ENCODE measurements around the gene MIDN.

The MIDN gene

DNA sequence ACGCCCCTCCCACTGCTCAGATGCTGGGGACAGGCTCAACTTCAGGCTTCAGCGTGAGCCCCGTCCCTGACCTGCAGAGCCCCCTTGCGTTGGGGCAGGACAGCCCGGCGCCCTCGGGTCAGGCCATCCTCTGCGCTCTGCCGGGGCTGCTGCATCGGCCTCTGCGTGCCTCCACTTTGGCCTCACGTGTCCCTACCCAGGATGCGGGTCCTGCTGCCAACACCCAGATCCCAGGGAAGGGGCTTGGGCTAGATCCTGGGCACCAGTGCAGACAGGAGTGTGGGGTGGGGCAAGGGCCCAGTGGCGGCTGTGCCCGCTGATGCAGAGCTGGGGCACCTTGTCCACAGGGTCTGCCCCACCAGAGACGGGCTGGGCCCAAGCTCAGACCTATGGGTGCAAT is 23.5 kb upstream of the MIDN start:
- no peak for TF ChIP-seq POLR2A (IDR thresholded peaks at IDR 0.05; ENCODE audit: low read depth, low read length)
- FAIRE-seq = no peak
- DNase-seq (ENCODE audit: insufficient read length, low spot score) = no peak

DNA sequence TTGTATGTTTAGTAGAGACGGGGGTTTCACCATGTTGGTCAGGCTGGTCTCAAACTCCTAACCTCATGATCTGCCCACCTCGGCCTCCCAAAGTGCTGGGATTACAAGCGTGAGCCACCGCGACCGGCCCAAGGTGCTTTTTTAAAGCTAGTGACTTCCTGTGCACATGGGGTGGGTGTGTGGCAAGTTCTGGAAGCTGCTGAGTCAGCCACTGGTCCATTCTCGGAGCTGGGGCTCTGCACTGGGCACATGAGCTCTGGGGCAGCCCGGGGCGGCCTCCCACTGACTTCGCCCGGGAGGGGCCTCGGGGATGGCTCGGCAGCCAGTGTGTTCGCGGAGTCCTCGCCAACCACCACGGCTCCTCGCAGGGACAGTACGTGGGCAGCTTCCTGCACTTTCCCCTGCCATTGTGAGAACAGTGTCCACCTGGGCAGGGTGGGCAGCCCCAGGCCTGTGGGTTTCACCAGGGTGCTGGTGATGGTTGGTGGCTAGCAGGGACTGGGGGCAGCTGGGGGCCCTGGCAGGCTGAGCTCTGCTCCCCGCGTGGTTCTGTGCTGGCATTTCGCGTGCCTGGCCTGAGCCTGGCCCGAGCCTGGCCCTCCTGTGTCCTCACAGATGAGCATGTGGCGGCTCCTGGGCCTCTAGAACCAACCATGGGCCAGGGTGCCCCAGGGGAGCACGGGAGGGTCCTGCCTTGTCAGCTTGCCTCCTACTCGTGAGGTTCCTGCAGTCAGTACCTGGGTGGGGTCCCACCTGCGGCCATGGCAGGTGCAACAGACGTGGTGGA is 22.8 kb upstream of the MIDN start:
- no peak for TF ChIP-seq POLR2A (IDR thresholded peaks at IDR 0.05; ENCODE audit: low read depth, low read length)
- DNase-seq (ENCODE audit: insufficient read length, low spot score) (no peak), FAIRE-seq (no peak)

DNA sequence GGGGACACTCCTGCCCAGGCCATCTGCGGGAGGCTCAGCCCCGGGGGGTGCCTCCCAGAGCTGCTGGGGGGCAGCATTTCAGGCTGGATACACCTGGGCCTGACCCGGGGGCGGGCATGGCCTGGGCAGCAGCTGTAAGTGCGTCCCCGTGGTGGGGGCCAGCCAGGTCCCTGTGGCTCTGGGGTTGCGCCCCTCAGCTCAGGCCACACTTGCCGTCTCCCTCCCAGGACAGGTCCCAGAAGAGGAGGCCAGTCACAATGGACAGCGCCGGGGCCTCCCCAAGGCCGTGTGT is 22.2 kb upstream of the MIDN start:
- FAIRE-seq = no peak
- no peak for TF ChIP-seq POLR2A (IDR thresholded peaks at IDR 0.05; ENCODE audit: low read depth, low read length)
- no peak for DNase-seq (ENCODE audit: insufficient read length, low spot score)

DNA sequence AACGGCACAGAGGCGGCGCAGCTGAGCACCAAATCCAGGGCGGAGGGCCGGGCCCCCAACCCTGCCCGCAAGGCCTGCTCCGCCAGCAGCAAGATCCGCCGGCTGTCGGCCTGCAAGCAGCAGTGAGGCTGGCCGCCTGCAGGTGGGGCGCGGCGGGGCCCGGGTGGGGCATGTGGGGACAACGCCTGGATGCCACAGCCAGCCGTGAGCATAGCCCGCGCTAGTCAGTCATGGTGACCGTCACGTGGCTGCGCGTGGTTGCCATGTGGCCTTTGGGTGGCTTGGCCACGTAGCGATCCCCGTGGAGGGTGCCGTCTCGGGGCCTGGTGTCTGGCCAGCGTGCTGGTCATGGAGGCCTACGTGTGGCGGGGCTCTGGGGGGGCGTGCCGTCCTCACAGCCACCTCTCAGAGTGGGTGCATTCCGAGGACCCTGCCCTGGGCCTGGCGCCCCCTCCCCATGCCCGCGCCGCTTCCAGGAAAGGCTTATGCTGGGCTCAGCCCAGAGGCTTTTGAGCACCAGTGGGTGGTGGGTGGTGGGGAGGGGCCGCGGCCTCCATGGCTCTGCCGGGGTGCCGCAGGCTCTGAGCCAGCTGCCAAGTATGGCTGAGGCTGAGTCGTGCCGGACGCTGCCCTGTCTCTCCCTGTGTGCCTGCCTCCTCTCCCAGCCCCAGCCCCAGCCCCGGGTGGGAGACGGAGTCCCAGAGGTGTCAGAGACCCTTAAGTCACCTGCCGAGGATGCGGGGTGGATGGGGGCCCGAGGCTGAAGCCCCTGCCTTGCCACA is 21.7 kb upstream of the MIDN start:
- TF ChIP-seq POLR2A (IDR thresholded peaks at IDR 0.05; ENCODE audit: low read depth, low read length) = no peak
- FAIRE-seq (no peak), DNase-seq (ENCODE audit: insufficient read length, low spot score) (no peak)

DNA sequence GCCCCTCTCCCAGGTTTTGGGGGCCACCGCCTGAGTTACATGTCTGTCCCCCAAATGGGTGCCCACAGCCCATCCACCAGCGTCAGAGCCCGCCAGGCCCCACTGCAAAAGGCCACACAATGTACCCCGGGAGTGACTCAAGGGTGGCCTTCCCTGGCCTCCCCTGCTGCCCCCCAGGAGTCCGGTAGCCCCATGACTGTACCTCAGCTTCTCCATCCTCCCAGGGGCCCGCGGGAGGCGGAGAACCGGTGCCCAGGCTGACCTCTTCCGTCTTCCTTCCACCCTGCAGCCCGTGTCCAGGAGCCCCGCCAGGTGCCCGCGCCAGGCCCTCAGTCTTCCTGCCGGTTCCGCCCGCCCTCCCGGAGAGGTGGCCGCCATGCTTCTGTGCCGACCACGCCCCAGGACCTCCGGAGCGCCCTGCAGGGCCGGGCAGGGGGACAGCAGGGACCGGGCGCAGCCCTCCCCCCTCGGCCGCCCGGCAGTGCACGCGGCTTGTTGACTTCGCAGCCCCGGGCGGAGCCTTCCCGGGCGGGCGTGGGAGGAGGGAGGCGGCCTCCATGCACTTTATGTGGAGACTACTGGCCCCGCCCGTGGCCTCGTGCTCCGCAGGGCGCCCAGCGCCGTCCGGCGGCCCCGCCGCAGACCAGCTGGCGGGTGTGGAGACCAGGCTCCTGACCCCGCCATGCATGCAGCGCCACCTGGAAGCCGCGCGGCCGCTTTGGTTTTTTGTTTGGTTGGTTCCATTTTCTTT is 20.9 kb upstream of the MIDN start:
- FAIRE-seq = no peak
- no peak for DNase-seq (ENCODE audit: insufficient read length, low spot score)
- TF ChIP-seq POLR2A (IDR thresholded peaks at IDR 0.05; ENCODE audit: low read depth, low read length) = no peak

DNA sequence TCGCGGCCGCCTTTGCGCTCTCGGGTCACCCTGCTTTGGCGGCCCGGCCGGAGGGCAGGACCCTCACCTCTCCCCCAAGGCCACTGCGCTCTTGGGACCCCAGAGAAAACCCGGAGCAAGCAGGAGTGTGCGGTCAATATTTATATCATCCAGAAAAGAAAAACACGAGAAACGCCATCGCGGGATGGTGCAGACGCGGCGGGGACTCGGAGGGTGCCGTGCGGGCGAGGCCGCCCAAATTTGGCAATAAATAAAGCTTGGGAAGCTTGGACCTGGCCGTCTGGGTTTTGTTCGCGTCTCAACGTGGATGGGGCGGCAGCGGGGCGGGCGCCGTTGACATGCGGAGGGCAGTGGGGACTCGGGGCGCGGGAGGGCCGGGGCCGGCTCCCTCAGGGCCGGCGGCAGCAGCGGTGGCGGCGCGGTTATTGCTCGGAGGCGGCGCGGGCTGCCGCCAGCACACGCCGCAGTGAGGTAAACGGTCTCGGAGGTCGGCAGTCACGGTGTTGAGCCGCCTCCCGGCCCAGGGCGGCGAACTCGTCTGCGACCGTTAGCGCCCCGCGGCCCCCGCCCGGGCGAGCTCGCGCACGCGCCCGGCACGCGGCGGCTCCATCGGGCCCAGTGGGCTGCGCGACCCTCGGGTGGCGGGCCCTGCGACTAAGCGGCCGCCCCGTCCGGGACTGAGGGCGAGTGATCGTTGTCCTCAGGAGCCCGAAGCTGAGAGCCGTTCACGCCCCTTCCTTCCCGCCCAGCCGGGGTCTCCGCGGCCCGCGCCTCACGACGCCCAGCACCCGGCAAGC is 20.0 kb upstream of the MIDN start:
- DNase-seq (ENCODE audit: insufficient read length, low spot score) (no peak), FAIRE-seq (no peak)
- TF ChIP-seq POLR2A (IDR thresholded peaks at IDR 0.05; ENCODE audit: low read depth, low read length) = no peak

DNA sequence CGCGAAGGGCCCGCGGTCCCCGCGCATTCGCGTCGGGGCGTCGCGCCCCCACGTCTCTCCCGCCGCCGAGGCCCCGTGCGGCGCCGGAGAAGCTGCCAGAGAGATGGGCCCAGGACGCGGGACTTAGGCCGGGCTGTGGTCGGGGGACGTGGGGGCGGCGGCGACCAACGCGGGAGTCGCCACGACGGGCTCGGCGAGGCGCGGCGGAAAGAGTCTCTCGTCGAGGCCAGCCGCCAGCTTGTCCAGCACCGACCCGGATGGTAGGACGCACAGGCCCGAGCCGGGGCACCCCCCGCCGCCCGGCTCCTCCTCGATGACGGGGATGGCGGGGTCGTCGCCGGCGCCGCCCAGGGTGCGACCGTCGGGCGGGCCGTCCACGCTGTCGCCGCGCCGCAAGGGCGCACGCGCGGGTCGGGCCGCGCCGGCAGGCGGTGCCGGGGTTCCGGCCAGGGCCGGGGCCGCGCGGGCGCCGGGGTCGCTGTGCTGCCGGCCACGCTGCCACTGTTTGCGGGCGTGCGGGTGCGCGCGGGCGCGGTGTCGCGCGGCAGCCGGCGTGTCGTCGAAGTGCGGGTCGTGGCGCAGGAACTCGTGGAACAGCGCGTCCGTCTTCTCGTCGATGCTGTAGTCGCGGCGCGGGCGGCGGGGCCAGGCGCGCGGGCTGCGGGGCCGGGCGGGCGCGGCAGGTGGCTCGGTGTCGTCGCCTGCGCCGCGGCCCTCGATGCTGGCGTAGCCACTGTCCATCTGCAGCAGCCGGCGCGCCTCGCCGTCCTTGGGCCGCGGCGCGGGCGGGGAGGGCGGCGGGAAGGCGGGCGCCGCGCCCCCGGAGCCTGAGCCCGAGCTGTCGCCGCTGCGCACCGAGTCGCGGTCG is 19.1 kb upstream of the MIDN start:
- no peak for FAIRE-seq

DNA sequence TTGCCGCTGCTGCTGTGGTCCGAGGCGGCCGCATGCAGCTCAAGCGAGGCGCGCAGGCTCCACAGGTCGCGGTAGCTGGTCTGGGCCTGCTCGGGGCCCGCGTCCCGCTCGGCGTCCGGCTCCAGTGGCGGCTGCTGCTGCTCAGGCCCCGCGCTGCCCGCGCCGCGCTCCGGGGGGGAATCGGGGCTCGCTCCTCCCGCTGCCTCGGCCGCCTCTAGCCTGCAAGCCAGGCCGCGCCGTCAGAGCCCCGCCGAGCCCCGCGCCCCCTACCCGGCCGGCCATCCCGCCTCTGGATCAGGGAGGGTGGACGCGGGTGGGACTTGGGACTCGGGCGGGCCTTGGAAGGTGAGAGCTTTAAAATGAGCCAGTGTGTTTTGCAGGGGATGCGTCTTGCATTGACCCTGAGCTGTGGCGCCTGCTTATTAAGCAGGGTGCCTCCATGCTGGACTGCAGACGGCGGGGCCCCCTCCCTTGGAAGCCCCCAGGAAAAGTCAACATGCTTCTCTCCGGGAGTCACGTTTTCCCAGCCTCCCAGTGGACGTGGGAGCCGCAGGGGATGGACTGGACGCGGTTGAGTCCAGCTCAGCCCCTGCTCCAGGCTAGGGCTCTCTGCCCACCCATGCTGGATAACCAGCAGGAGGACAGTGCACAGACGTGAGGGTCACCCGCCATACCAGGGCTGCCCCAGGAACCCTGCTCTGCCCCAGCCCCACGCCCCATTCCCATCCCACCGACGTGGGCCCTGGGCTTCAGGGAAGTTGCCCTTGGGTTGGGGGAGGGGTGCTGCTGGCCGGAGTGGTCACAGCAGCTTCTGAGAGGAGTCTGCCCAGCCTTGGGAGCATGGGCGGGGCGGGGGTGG is 18.2 kb upstream of the MIDN start:
- no peak for DNase-seq (ENCODE audit: insufficient read length, low spot score)
- no peak for FAIRE-seq
- TF ChIP-seq POLR2A (IDR thresholded peaks at IDR 0.05; ENCODE audit: low read depth, low read length) = no peak

More for the DNA sequence above, 19.1 kb upstream of the MIDN start:
- no peak for DNase-seq (ENCODE audit: insufficient read length, low spot score)
- no peak for TF ChIP-seq POLR2A (IDR thresholded peaks at IDR 0.05; ENCODE audit: low read depth, low read length)

DNA sequence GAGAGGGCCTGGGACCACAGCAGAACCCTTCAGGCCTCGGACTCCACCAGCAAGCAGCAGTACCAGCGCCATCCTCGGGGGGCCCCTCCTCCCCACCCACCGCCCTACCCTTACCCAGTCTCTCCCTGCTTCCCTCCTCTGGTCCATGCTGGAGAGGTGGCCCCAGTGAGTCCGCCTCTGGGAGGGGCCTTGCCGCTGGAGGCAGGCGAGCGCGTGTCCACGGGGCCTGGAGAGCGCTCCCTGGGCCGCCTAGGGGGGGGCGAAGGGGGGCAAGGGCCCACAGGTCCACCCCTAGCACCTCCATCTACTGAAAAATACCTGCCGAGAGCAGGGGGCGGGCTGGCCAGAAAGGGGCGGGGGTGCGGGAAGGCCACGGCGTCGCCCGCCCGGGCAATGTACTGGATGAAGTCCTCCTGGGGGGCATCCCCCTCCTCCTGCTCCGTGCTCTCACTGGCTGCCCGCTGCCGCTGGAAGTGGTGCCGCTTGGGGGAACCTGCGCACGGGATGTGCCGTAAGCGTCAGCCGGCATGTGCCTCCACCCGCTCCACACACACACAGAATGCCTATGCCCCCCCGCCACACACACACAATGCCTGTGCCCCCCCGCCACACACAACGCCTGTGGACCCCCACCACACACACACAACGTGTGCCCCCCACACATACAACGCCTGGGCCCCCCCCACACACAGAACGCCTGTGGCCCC is 17.4 kb upstream of the MIDN start:
- no peak for FAIRE-seq
- TF ChIP-seq POLR2A (IDR thresholded peaks at IDR 0.05; ENCODE audit: low read depth, low read length) = no peak
- DNase-seq (ENCODE audit: insufficient read length, low spot score) = no peak

DNA sequence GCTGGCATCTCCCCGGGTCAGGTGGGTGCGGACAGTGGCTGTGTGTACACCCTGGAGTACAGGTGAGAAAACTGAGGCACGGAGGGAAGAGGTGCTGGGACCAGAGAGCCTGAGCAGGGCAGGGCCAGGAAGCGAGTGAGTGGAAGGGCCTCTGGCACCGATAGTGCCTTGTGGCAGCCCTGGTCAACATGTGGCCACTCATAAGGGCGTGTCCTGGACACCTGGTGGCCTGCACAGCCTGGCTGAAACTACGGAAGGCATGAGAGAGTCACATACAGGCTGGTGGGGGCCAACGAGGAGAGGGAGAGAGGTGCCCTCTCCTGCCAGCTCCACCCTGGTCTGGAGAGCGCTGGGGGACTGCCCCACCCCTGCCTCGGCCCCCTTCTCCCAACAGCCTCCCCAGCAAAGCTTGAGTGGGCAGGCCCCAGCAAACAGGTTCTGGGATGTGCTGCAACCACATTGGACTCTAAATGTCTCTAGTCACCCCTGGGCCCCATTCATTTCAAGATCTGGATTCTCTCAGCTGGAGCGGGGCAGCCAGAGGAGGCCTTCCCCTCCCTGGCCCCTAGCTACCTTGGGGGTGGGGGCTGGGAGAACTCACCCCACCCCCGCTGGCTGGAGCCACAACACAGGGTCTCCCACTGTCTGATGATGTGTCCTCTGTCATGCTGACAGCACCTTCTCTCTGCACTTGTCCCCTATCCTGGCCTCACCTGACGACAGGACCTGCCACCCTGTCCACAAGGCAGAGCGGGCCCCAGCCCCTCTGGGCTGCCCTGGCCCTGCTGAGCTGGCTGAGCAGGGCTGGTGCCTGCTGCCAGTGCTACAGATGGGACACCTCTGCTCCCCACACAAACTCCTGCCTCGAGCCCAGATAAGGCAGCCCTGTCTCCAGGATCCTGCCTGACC is 16.4 kb upstream of the MIDN start:
- FAIRE-seq (peak; percentile 92), DNase-seq (ENCODE audit: insufficient read length, low spot score) (peak; percentile 87)
- no peak for TF ChIP-seq POLR2A (IDR thresholded peaks at IDR 0.05; ENCODE audit: low read depth, low read length)
